OCI-LY7 (cell line): ENCODE results near the gene ESR2.

Experiments
- CTCF ChIP-seq: fragments of 200-600 bp; sonication (generic); conservative IDR thresholded peaks from 2 replicates; pipeline ENCODE4 v1.5.1; 2014; ENCODE audit warnings: mild to moderate bottlenecking, antibody characterized with exemption, low read length, moderate library complexity, mixed read lengths
- EZH2phosphoT487 ChIP-seq: fragments of 200-600 bp; sonication (generic); IDR thresholded peaks from 2 replicates; pipeline ENCODE4 v1.6.1; 2018; ENCODE audit warnings: low read depth, borderline replicate concordance, mild to moderate bottlenecking, mixed run types, antibody characterized with exemption, low read length, moderate library complexity, mixed read lengths

GRCh38 chr14:64217834-64218233 lies 76.3 kb downstream of the ESR2 start:
- TF ChIP-seq CTCF (no peak), EZH2phosphoT487 (no peak)
